Measurements from ENCODE around the gene AEBP1. TPM values are rescaled to one million over a fixed set of nuclear protein-coding genes. Genes with fewer than 3 reads are reported as not detected.

AEBP1 gene
- total and polyA plus RNA-seq, 2 experiments from 2014 or later = 15.1 to 42.0 TPM

DNA sequence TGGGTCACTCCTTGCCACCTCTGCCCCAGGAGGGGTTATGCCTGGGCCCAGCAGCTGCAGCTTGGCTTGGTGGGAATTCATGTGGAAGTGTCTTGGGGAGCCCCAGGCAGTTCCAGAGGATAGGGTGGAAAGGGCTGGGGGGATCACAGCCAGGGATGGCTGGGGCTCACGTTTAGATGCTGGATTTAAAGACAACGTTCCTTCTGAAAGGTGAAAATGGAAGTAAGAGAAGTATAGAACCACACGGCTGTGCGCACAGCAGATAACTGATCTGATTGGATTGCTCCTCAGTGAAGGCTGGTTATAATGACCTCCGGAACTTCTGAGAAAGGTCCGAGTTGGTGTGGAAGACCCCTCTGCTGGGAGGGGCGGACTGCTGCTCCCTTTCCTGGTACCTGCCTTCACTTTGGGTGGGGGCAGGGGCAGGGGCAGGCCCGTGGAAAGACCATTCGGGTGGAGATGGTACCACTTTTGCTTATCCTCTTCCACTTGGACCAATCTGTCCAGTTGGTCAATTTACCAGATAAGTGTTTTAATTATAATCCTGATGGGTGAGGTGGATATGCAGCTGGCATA, 44.9 kb downstream of the AEBP1 start:
- Histone ChIP-seq H3K36me3 (ENCODE audit: insufficient read depth) (no peaks in the 10 kb centered on the region), H2AFZ (no peak overlapping the region), H3K4me2 (no peak overlapping the region), H3K79me2 (replicated peaks; ENCODE audit: insufficient read depth) (no peaks in the 10 kb centered on the region), H4K20me1 (replicated peaks; ENCODE audit: insufficient read depth) (no peaks in the 10 kb centered on the region), H3K27ac (ENCODE audit: low read depth) (no peak overlapping the region), H3K4me3 (no peak overlapping the region), H3F3A (replicated peaks; ENCODE audit: low read depth) (no peaks in the 10 kb centered on the region), H3K9me2 (ENCODE audit: insufficient read depth) (no peaks in the 10 kb centered on the region), H3K4me1 (ENCODE audit: insufficient read depth) (peaks cover 8% of the 10 kb centered on the region), H3K27me3 (ENCODE audit: insufficient read depth) (peaks cover 27% of the 10 kb centered on the region)
- Mint-ChIP-seq H3K27me3 (ENCODE audit: insufficient read depth, low read depth, poor library complexity) (peaks cover 33% of the 10 kb centered on the region), H3K4me1 (peaks cover 21% of the 10 kb centered on the region), H3K27ac (no peak overlapping the region), H3K4me3 (no peak overlapping the region), H3K36me3 (ENCODE audit: low read depth) (no peaks in the 10 kb centered on the region), H3K9me3 (no peaks in the 10 kb centered on the region)
- TF ChIP-seq, protein P1, sequence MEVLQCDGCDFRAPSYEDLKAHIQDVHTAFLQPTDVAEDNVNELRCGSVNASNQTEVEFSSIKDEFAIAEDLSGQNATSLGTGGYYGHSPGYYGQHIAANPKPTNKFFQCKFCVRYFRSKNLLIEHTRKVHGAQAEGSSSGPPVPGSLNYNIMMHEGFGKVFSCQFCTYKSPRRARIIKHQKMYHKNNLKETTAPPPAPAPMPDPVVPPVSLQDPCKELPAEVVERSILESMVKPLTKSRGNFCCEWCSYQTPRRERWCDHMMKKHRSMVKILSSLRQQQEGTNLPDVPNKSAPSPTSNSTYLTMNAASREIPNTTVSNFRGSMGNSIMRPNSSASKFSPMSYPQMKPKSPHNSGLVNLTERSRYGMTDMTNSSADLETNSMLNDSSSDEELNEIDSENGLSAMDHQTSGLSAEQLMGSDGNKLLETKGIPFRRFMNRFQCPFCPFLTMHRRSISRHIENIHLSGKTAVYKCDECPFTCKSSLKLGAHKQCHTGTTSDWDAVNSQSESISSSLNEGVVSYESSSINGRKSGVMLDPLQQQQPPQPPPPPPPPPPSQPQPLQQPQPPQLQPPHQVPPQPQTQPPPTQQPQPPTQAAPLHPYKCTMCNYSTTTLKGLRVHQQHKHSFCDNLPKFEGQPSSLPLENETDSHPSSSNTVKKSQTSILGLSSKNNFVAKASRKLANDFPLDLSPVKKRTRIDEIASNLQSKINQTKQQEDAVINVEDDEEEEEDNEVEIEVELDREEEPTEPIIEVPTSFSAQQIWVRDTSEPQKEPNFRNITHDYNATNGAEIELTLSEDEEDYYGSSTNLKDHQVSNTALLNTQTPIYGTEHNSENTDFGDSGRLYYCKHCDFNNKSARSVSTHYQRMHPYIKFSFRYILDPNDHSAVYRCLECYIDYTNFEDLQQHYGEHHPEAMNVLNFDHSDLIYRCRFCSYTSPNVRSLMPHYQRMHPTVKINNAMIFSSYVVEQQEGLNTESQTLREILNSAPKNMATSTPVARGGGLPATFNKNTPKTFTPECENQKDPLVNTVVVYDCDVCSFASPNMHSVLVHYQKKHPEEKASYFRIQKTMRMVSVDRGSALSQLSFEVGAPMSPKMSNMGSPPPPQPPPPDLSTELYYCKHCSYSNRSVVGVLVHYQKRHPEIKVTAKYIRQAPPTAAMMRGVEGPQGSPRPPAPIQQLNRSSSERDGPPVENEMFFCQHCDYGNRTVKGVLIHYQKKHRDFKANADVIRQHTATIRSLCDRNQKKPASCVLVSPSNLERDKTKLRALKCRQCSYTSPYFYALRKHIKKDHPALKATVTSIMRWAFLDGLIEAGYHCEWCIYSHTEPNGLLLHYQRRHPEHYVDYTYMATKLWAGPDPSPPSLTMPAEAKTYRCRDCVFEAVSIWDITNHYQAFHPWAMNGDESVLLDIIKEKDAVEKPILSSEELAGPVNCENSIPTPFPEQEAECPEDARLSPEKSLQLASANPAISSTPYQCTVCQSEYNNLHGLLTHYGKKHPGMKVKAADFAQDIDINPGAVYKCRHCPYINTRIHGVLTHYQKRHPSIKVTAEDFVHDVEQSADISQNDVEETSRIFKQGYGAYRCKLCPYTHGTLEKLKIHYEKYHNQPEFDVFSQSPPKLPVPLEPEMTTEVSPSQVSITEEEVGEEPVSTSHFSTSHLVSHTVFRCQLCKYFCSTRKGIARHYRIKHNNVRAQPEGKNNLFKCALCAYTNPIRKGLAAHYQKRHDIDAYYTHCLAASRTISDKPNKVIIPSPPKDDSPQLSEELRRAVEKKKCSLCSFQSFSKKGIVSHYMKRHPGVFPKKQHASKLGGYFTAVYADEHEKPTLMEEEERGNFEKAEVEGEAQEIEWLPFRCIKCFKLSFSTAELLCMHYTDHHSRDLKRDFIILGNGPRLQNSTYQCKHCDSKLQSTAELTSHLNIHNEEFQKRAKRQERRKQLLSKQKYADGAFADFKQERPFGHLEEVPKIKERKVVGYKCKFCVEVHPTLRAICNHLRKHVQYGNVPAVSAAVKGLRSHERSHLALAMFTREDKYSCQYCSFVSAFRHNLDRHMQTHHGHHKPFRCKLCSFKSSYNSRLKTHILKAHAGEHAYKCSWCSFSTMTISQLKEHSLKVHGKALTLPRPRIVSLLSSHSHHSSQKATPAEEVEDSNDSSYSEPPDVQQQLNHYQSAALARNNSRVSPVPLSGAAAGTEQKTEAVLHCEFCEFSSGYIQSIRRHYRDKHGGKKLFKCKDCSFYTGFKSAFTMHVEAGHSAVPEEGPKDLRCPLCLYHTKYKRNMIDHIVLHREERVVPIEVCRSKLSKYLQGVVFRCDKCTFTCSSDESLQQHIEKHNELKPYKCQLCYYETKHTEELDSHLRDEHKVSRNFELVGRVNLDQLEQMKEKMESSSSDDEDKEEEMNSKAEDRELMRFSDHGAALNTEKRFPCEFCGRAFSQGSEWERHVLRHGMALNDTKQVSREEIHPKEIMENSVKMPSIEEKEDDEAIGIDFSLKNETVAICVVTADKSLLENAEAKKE (CRISPR knock-in tag; IDR thresholded peaks at IDR 0.05) = no peak
- TF ChIP-seq CREB1 (CRISPR knock-in tag; IDR thresholded peaks at IDR 0.05; ENCODE audit: low read depth) = no peak
- TF ChIP-seq, protein P2, sequence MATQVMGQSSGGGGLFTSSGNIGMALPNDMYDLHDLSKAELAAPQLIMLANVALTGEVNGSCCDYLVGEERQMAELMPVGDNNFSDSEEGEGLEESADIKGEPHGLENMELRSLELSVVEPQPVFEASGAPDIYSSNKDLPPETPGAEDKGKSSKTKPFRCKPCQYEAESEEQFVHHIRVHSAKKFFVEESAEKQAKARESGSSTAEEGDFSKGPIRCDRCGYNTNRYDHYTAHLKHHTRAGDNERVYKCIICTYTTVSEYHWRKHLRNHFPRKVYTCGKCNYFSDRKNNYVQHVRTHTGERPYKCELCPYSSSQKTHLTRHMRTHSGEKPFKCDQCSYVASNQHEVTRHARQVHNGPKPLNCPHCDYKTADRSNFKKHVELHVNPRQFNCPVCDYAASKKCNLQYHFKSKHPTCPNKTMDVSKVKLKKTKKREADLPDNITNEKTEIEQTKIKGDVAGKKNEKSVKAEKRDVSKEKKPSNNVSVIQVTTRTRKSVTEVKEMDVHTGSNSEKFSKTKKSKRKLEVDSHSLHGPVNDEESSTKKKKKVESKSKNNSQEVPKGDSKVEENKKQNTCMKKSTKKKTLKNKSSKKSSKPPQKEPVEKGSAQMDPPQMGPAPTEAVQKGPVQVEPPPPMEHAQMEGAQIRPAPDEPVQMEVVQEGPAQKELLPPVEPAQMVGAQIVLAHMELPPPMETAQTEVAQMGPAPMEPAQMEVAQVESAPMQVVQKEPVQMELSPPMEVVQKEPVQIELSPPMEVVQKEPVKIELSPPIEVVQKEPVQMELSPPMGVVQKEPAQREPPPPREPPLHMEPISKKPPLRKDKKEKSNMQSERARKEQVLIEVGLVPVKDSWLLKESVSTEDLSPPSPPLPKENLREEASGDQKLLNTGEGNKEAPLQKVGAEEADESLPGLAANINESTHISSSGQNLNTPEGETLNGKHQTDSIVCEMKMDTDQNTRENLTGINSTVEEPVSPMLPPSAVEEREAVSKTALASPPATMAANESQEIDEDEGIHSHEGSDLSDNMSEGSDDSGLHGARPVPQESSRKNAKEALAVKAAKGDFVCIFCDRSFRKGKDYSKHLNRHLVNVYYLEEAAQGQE (IDR thresholded peaks at IDR 0.05; ENCODE audit: unreplicated experiment) = no peak
- TF ChIP-seq JUNB (IDR thresholded peaks at IDR 0.05; ENCODE audit: unreplicated experiment) = no peak
- TF ChIP-seq, protein P3, sequence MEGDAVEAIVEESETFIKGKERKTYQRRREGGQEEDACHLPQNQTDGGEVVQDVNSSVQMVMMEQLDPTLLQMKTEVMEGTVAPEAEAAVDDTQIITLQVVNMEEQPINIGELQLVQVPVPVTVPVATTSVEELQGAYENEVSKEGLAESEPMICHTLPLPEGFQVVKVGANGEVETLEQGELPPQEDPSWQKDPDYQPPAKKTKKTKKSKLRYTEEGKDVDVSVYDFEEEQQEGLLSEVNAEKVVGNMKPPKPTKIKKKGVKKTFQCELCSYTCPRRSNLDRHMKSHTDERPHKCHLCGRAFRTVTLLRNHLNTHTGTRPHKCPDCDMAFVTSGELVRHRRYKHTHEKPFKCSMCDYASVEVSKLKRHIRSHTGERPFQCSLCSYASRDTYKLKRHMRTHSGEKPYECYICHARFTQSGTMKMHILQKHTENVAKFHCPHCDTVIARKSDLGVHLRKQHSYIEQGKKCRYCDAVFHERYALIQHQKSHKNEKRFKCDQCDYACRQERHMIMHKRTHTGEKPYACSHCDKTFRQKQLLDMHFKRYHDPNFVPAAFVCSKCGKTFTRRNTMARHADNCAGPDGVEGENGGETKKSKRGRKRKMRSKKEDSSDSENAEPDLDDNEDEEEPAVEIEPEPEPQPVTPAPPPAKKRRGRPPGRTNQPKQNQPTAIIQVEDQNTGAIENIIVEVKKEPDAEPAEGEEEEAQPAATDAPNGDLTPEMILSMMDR (conservative IDR thresholded peaks at IDR 0.05; ENCODE audit: low read depth in 2 of 2) = no peak
- TF ChIP-seq, protein P4, sequence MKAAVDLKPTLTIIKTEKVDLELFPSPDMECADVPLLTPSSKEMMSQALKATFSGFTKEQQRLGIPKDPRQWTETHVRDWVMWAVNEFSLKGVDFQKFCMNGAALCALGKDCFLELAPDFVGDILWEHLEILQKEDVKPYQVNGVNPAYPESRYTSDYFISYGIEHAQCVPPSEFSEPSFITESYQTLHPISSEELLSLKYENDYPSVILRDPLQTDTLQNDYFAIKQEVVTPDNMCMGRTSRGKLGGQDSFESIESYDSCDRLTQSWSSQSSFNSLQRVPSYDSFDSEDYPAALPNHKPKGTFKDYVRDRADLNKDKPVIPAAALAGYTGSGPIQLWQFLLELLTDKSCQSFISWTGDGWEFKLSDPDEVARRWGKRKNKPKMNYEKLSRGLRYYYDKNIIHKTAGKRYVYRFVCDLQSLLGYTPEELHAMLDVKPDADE (IDR thresholded peaks at IDR 0.05) = no peak
- DNase-seq (ENCODE audit: low spot score) = no peak
- ATAC-seq = no peak
